Neural crest cell (in vitro differentiated cells): ENCODE data around the gene PLA2G4F. TPM values are rescaled to one million over a fixed set of nuclear protein-coding genes. Genes with fewer than 3 reads are reported as not detected.

Experiments used
- DNase-seq: peaks from one replicate; pipeline ENCODE4 v3.0.0; 2021; ENCODE audit warnings: low read depth, mixed read lengths, low spot score
- H3K27ac Mint-ChIP-seq: one replicate; pipeline ENCODE4 v1.8.0; 2021; ENCODE audit warnings: mild to moderate bottlenecking, mixed read lengths; ENCODE audit not compliant: unreplicated experiment
- H3K27me3 Mint-ChIP-seq: 2 replicates; pipeline ENCODE4 v1.8.0; 2021; ENCODE audit warnings: low read depth, mild to moderate bottlenecking, mixed read lengths
- H3K36me3 Mint-ChIP-seq: 2 replicates; pipeline ENCODE4 v1.8.0; 2021; ENCODE audit warnings: low read depth, mild to moderate bottlenecking, mixed read lengths
- H3K4me1 Mint-ChIP-seq: 2 replicates; pipeline ENCODE4 v1.8.0; 2021; ENCODE audit warnings: mixed read lengths
- H3K4me3 Mint-ChIP-seq: one replicate; pipeline ENCODE4 v1.8.0; 2021; ENCODE audit warnings: mild to moderate bottlenecking, mixed read lengths
- H3K9me3 Mint-ChIP-seq: 2 replicates; pipeline ENCODE4 v1.8.0; 2021; ENCODE audit warnings: mixed read lengths
- CTCF ChIP-seq: fragments of 200-600 bp; sonication (generic); conservative IDR thresholded peaks from 2 replicates; pipeline ENCODE4 v1.5.0; 2021; ENCODE audit warnings: antibody characterized with exemption, mild to moderate bottlenecking
- total RNA-seq: library from RNA; stranded (reverse); gene quantifications from 2 replicates; pipeline ENCODE4 v1.2.1, GENCODE V29; 2021

PLA2G4F gene
- total RNA-seq, 1 donor from 2014 or later = not detected

- DNase-seq = no peak
- H3K27me3 Mint-ChIP-seq = peaks cover 2% of the 10 kb centered on the region
- TF ChIP-seq CTCF = no peak
- H3K36me3 Mint-ChIP-seq = no peaks in the 10 kb centered on the region
- no peak overlapping the region for H3K27ac Mint-ChIP-seq
- no peaks in the 10 kb centered on the region for H3K4me1 Mint-ChIP-seq
- peaks cover 2% of the 10 kb centered on the region for H3K9me3 Mint-ChIP-seq
- H3K4me3 Mint-ChIP-seq = no peak overlapping the region
Measured at GRCh38 chr15:42138968-42139386, 17.5 kb downstream of the PLA2G4F start.

GRCh38 chr15:42138411-42138810, 18.0 kb downstream of the PLA2G4F start:
- Mint-ChIP-seq H3K4me1 (no peaks in the 10 kb centered on the region), H3K9me3 (peaks cover 2% of the 10 kb centered on the region), H3K36me3 (no peaks in the 10 kb centered on the region), H3K27me3 (peaks cover 2% of the 10 kb centered on the region), H3K4me3 (no peak overlapping the region), H3K27ac (no peak overlapping the region)
- no peak for TF ChIP-seq CTCF
- DNase-seq = no peak

GRCh38 chr15:42137461-42138261, 18.8 kb downstream of the PLA2G4F start:
- peak; percentile 71 for TF ChIP-seq CTCF
- no peak overlapping the region for H3K4me3 Mint-ChIP-seq
- peak; percentile 22 for DNase-seq
- H3K27me3 Mint-ChIP-seq = peaks cover 2% of the 10 kb centered on the region
- no peak overlapping the region for H3K27ac Mint-ChIP-seq
- H3K4me1 Mint-ChIP-seq = no peaks in the 10 kb centered on the region
- no peaks in the 10 kb centered on the region for H3K36me3 Mint-ChIP-seq
- peaks cover 2% of the 10 kb centered on the region for H3K9me3 Mint-ChIP-seq

GRCh38 chr15:42136513-42136912, 19.9 kb downstream of the PLA2G4F start:
- no peaks in the 10 kb centered on the region for H3K4me1 Mint-ChIP-seq
- no peak for TF ChIP-seq CTCF
- no peak for DNase-seq
- no peaks in the 10 kb centered on the region for H3K36me3 Mint-ChIP-seq
- H3K4me3 Mint-ChIP-seq = no peak overlapping the region
- H3K27me3 Mint-ChIP-seq = peaks cover 2% of the 10 kb centered on the region
- H3K9me3 Mint-ChIP-seq = peaks cover 2% of the 10 kb centered on the region
- H3K27ac Mint-ChIP-seq = no peak overlapping the region

DNA sequence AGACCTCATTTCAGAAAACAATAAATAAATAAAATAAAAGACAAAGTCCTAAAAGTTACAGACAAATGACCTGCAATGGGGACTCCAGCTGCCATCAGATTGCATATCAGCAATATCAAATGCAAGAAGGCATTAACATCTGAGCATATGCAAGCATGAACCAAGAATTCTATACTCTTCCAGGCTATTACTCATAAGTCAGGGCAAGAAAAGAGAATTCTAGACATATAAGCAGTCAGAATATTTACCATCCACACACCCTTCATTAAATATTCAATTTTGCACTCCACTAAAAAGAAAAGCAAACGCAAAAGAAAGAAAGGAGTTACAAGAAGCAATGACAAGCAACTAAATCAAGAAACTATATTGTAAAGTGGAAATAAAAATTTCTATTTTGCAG, 21.1 kb downstream of the PLA2G4F start:
- DNase-seq = no peak
- TF ChIP-seq CTCF = no peak
- no peaks in the 10 kb centered on the region for H3K4me1 Mint-ChIP-seq
- peaks cover 2% of the 10 kb centered on the region for H3K27me3 Mint-ChIP-seq
- H3K36me3 Mint-ChIP-seq = no peaks in the 10 kb centered on the region
- H3K27ac Mint-ChIP-seq = no peak overlapping the region
- no peak overlapping the region for H3K4me3 Mint-ChIP-seq
- H3K9me3 Mint-ChIP-seq = peaks cover 2% of the 10 kb centered on the region
